NK-92 treated with Interleukin-12 subunit alpha and Interleukin-12 subunit beta, amount 100 ng/mL, for 24 hours (cell line): ENCODE measurements around the gene TRIM9.
"Not testable (repeated sequence)": the region's sequence is repeated elsewhere in the genome, so short reads cannot be mapped to it uniquely, and the experiment has no call there.

Experiments
- DNase-seq: peaks from one replicate; lab custom pipeline; 2025; lab: John Stamatoyannopoulos, UW

TRIM9 gene

DNA sequence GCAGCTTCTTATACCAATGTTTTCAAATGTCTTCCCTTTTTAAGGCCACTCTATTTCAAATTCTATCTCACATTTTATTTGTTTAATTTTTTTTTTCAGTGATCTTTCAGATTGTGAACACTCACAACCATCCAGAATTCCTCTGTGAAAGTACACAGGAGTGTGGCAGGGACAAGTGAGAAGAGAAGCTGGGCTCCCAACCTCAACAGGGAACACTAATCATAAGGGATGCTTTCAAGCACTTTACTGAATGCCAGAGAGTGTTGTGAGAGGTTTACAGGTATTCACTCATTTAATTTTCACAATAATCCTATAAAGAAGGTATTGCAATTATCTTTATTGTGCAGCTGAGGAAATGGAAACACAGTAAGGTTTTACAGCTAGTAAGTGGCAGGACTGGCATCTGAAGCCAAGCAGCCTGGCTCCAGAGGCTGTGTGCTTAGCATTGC lies 90.5 kb downstream of the TRIM9 start:
- no peak for DNase-seq

- no peak for DNase-seq
Measured at GRCh38 chr14:51002406-51002999, 92.4 kb downstream of the TRIM9 start.

GRCh38 chr14:51000566-51000965 lies 94.3 kb downstream of the TRIM9 start:
- DNase-seq = no peak

- no peak for DNase-seq
Measured at GRCh38 chr14:50999726-51000125, 95.2 kb downstream of the TRIM9 start.

DNA sequence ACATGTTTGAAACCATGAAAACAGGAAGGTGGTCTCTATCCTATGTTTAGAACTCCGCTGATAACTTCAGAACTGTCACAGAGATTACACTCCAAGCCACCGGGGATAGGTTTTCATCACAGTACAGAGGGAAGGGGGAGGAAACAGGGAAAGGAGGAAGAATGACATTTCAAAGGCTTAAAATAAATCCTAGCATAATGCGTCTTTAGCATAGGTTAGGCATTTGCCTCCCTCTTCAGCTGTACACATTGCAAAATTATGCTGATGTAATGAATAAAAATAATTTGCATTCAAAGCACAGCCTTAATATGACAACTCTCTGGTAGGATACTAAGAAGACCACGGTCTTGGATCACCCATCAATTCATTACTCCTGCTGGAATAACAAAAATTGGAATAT lies 96.3 kb downstream of the TRIM9 start:
- no peak for DNase-seq

DNA sequence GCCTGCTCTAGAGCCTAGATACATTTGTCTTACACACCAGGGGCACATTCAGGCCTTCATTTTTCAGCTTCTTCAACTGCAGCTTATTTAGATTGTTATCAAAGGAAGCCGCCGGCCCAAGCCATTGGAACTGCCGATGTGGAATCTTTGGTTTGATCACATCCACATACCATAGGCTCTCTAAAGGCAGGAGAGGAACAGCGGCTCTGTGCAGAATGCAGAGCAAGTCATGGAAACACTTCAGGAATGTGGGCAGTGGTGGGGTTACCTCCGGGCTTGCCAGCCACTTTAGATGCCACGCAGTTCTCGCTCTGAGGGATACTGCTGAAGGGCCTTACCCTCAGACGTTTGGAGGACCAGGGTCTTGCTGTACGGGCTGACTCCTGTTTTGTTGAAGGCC lies 97.2 kb downstream of the TRIM9 start:
- no peak for DNase-seq

DNA sequence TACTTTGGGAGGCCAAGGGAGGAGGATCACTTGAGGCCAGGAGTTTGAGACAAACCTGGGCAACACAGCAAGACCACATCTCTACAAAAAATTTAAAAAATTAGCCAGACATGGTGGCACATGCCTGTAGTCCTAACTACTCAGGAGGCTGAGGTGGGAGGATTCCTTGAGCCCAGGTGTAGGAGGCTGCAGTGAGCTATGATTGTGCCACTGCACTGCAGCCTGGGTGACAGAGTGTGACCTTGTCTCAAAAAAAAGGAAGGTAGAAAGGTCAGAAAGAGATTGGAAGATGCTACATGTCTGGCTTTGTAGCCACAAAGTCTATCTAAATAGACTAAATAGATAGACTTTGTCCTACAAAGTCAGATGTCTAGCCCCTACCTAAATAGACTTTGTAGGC lies 100.7 kb downstream of the TRIM9 start:
- not testable (repeated sequence) for DNase-seq

DNA sequence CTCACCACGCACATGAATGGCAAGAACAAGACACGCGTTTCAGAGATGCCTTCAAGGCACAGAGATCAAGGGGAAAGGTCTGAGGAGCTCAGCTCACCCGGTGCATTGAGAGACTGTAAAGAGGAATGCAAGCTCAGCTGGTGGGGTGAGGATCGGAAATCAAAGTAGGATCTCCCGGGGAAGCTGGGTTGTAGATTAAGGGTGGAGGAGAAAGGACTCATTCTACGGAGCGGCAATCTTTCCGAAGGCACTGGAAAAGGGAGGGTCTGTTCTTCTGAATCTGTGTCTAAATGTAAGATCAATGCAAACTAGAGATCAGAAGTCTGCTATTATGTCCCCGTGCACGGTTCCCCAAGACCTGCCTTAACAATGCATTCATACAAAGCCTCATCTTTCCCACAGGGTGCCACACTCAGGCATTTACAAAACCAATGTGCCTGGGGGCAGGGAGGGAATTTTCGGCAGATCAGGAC lies 109.0 kb downstream of the TRIM9 start:
- DNase-seq = no peak

DNA sequence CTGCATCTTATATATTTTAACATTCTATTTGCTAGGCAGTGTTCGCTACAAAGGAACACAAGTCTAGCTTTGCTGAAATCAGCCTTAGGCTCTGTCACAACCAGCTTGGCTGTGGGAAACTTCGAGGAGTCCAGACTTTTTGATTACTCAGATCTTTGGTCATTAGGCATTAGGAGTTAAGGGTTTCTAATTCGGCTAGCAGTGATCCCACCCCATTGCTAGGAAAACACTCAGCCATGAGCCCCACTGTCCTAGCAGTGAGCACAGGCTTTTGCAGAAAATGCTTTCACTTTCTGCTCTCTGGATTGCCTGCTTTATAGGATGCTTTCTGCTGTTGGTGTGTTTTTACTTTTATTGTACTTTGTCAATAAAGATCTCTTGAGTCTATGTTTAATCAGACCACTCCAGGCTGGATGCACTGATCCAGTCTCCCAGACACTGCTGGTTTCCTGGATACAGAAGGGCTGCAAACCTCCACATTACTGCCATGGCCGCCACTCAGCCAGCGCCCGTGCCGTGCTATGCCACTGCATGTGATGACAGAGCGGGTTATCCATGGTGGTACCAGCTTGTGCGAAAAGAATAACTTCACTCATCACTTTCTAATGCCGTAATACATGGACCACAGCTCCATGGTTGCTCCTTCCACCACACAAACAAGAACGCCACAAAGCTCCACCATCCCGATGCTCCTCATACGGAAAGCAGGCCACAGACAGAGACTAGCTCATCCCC lies 109.6 kb downstream of the TRIM9 start:
- DNase-seq = no peak

DNA sequence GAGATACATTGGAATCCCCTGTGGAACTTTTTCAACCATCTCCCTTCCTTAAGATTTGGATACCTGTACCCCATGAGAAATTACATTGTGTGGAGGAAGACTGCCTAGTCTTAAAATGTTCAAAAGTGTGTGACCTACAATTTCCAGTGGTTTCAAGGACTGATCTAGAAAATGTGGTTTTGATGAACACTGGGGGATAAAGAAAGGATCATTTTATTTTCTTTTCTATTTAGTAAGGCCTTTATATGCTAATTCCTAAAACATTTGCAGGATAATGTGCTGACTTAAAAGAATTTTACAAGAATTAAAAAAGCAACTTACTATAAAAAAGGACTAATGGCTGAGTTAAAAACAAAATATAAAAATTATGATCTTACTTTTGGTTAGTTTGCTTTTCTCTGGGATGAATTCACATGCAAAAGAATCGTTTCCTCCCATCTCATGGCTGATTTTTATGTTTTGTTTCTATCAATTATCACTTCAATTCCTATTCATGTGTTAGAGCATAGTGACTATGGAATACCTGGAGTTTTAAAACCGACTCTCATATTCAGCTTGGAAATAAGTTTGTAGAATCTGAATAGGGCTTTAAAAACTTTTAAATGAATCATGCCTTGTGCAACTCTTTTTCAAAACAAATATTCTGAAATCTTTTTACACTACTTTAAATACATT lies 110.7 kb downstream of the TRIM9 start:
- no peak for DNase-seq

GRCh38 chr14:50979941-50980850 lies 114.7 kb downstream of the TRIM9 start:
- no peak for DNase-seq

GRCh38 chr14:50978888-50979287 lies 116.0 kb downstream of the TRIM9 start:
- DNase-seq = no peak

DNA sequence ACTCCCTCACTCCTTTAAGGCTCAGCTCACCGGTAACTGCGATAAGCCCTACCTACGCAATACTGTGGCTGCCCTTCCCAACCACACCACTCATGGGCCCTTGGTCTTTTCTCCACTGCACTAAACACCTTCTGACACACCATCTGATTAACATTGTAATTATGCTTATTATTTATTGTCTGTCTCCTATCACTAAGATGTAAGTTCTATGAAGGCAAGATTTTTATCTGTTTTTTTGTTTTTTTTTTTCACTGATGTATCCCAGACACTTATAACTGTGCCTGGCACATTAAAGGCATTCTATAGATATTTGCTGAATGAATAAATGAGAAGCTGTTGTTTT lies 116.4 kb downstream of the TRIM9 start:
- DNase-seq = no peak

- no peak for DNase-seq
Measured at GRCh38 chr14:50977863-50978528, 116.9 kb downstream of the TRIM9 start.

DNA sequence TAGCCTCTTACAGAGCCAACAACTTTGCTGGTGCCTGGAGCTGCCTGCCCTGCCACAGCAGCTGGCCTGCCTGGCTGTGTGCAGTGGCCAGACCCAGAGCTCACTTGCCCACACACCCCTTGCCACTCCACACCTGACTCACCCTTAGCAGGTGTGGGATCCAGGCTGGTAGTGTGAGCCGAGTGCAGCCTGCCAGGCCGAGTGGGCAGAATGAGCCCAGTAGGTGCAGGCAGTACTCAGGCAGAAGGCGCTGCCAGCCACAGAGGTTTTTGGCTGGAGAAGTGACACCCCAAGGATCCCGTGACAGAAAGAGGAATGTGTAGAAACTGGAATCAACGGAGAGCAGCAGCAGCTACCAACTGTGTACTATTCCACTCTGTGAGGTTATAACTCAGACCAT lies 120.8 kb downstream of the TRIM9 start:
- DNase-seq = no peak

GRCh38 chr14:50972734-50973133 lies 122.2 kb downstream of the TRIM9 start:
- DNase-seq = no peak

GRCh38 chr14:50970886-50971781 lies 123.8 kb downstream of the TRIM9 start:
- DNase-seq = no peak

DNA sequence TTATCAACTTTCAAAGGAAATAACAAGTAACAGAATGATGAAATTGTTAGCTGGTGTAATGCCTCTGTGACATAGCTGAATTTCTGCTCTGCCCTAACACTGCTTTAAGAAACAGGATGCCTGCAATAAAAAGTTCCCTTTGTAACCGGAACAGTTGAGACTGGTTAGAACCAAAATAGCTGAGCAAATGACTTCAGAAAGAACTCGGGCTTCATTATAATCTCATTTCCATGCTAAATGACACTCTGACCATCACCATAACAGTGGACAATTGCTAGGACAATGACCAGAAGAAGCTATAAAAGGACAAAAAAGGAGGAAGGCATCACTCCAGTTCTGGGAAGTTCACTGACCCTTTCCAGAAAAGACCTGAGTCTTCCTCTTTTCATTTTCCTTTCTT lies 127.1 kb downstream of the TRIM9 start:
- DNase-seq = no peak

GRCh38 chr14:50967103-50967502 lies 127.8 kb downstream of the TRIM9 start:
- no peak for DNase-seq

GRCh38 chr14:50964683-50965390 lies 130.1 kb downstream of the TRIM9 start:
- no peak for DNase-seq
